Stimulated activated CD4-positive, alpha-beta T cell treated with anti-CD3 and anti-CD28 coated beads, Interleukin-4, amount 100 ng/mL, for 24 hours (primary cell): Measurements from ENCODE around the gene SLC22A5.
"Not testable (repeated sequence)": the region's sequence is repeated elsewhere in the genome, so short reads cannot be mapped to it uniquely, and the experiment has no call there.

Source experiments
- DNase-seq: peaks from one replicate; pipeline ENCODE4 v3.0.0-alpha.2; 2020

SLC22A5 gene

GRCh38 chr5:132428484-132429462 is 59.3 kb downstream of the SLC22A5 start:
- no peak for DNase-seq

GRCh38 chr5:132429463-132430440 is 60.2 kb downstream of the SLC22A5 start:
- no peak for DNase-seq

GRCh38 chr5:132430746-132431145 is 61.2 kb downstream of the SLC22A5 start:
- DNase-seq: no peak

- no peak for DNase-seq
Measured at GRCh38 chr5:132431632-132432031, 62.1 kb downstream of the SLC22A5 start.

GRCh38 chr5:132433141-132433540 is 63.6 kb downstream of the SLC22A5 start:
- DNase-seq: no peak

- DNase-seq: no peak
Measured at GRCh38 chr5:132434416-132435286, 65.1 kb downstream of the SLC22A5 start.

GRCh38 chr5:132435447-132435846 is 65.9 kb downstream of the SLC22A5 start:
- no peak for DNase-seq

- no peak for DNase-seq
Measured at GRCh38 chr5:132435886-132436285, 66.4 kb downstream of the SLC22A5 start.

- DNase-seq: no peak
Measured at GRCh38 chr5:132436936-132437335, 67.4 kb downstream of the SLC22A5 start.

GRCh38 chr5:132437604-132438266 is 68.2 kb downstream of the SLC22A5 start:
- peak; percentile 55 for DNase-seq

- not testable (repeated sequence) for DNase-seq
Measured at GRCh38 chr5:132438267-132438645, 68.7 kb downstream of the SLC22A5 start.

- DNase-seq: no peak
Measured at GRCh38 chr5:132438917-132439316, 69.4 kb downstream of the SLC22A5 start.

GRCh38 chr5:132439521-132440089 is 70.1 kb downstream of the SLC22A5 start:
- no peak for DNase-seq

- no peak for DNase-seq
Measured at GRCh38 chr5:132444061-132444460, 74.6 kb downstream of the SLC22A5 start.
